Activated CD4-positive, alpha-beta T cell treated with anti-CD3 and anti-CD28 coated beads for 4 hours (primary cell): ENCODE results near the gene TMPRSS9.
"Not testable (repeated sequence)": the region's sequence is repeated elsewhere in the genome, so short reads cannot be mapped to it uniquely, and the experiment has no call there.

Experiments
- DNase-seq, 2 donors: peaks; one replicate each; pipeline ENCODE4 v3.0.0-alpha.2; 2020

TMPRSS9 gene

GRCh38 chr19:2443116-2443784, 83.2 kb downstream of the TMPRSS9 start:
- no peak for DNase-seq

GRCh38 chr19:2443785-2444182, 83.7 kb downstream of the TMPRSS9 start:
- DNase-seq: no peak

GRCh38 chr19:2444251-2445002, 84.4 kb downstream of the TMPRSS9 start:
- no peak for DNase-seq

GRCh38 chr19:2446381-2446780, 86.3 kb downstream of the TMPRSS9 start:
- DNase-seq: no peak

GRCh38 chr19:2449019-2449418, 89.0 kb downstream of the TMPRSS9 start:
- no peak for DNase-seq

- no peak for DNase-seq
These were observed 91.1 kb downstream of the TMPRSS9 start for GRCh38 chr19:2451138-2451537.

GRCh38 chr19:2451741-2452140, 91.7 kb downstream of the TMPRSS9 start:
- DNase-seq: no peak

- no peak for DNase-seq
These were observed 93.5 kb downstream of the TMPRSS9 start for GRCh38 chr19:2453431-2454025.

- no peak for DNase-seq
These were observed 94.3 kb downstream of the TMPRSS9 start for GRCh38 chr19:2454199-2454961.

- no peak for DNase-seq
These were observed 95.1 kb downstream of the TMPRSS9 start for GRCh38 chr19:2454962-2455850.

- peak; percentile 42 to 44 for DNase-seq
These were observed 95.9 kb downstream of the TMPRSS9 start for GRCh38 chr19:2455851-2456570.

- DNase-seq: no peak
These were observed 97.5 kb downstream of the TMPRSS9 start for GRCh38 chr19:2457394-2458037.

- no peak for DNase-seq
These were observed 98.0 kb downstream of the TMPRSS9 start for GRCh38 chr19:2458054-2458453.

- not testable (repeated sequence) for DNase-seq
These were observed 98.7 kb downstream of the TMPRSS9 start for GRCh38 chr19:2458776-2459175.

GRCh38 chr19:2460245-2460644, 100.2 kb downstream of the TMPRSS9 start:
- no peak for DNase-seq

- peak; percentile 60 to 67 for DNase-seq
These were observed 101.9 kb downstream of the TMPRSS9 start for GRCh38 chr19:2461751-2462634.

GRCh38 chr19:2462635-2463421, 102.8 kb downstream of the TMPRSS9 start:
- no peak for DNase-seq

GRCh38 chr19:2463694-2464093, 103.6 kb downstream of the TMPRSS9 start:
- DNase-seq: not testable (repeated sequence)

GRCh38 chr19:2464389-2464788, 104.3 kb downstream of the TMPRSS9 start:
- no peak for DNase-seq
